ENCODE results near the gene TMEM238L. TPM values are rescaled to one million over a fixed set of nuclear protein-coding genes. Genes with fewer than 3 reads are reported as not detected.

The TMEM238L gene
- total and polyA plus RNA-seq, 2 of the 4 experiments (the other 2 are of a cell fraction): not detected

DNA sequence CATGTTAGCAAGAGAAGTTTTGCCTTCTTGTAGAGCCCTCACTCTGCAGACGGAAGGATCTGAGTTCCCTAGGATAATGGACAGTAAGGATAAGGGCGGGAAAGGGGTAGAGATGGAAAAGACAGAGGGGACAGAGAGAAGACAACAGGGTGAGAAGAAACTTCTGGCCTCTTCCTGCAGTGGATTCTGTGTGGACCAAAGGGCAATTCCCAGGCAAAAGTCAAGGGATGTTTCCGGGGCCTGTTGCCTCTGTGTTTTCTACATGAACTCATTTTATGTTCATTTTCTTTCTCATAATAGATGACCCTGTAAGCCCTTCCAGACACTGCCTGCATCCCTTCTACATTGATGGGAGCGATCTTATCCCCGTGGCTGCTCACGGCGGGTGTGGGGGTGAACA is 647 bp upstream of the TMEM238L start:
- BruUV-seq (replicated peaks): no TSS peak
- H2BK20ac ChIP-seq (ENCODE audit: low read depth, low read length): no peak overlapping the region
- H3K4me1 ChIP-seq (ENCODE audit: control insufficient read depth, insufficient read depth, low read length): no peaks in the 10 kb centered on the region
- no peak overlapping the region for H3K4ac ChIP-seq (ENCODE audit: low read depth, low read length)
- no peaks in the 10 kb centered on the region for H3K27me3 ChIP-seq (ENCODE audit: control insufficient read depth, insufficient read depth, low read length)
- H3K9me3 ChIP-seq (ENCODE audit: control insufficient read depth, insufficient read depth, low read length): no peaks in the 10 kb centered on the region
- no peak overlapping the region for H3K4me2 ChIP-seq (ENCODE audit: low read depth, low read length)
- H3K9me1 ChIP-seq (ENCODE audit: insufficient read depth, low read length): no peaks in the 10 kb centered on the region
- H3K36me3 ChIP-seq (ENCODE audit: control insufficient read depth, insufficient read depth, low read length): no peaks in the 10 kb centered on the region
- ChIA-PET CTCF (no interaction called here), POLR2A (ENCODE audit: unreplicated experiment) (no interaction called here)
- no peak overlapping the region for H2AK9ac ChIP-seq (replicated peaks; ENCODE audit: low read depth, low read length, poor library complexity)
- no peak overlapping the region for H3K4me3 ChIP-seq (ENCODE audit: insufficient read depth, low read depth, low read length)
- no peak overlapping the region for H2AK5ac ChIP-seq (ENCODE audit: low read depth, low read length)
- 80% methylated on average over 1 of the region's 7 CpGs; no CpG with 5 or more reads in 1 of the 2 experiments for WGBS, 2 experiments (ENCODE audit: extremely low coverage in 2 of 2, insufficient read length in 1 of 2)
- H3K79me1 ChIP-seq (ENCODE audit: low read depth in 1 of 2, low read length in 2 of 2): no peaks in the 10 kb centered on the region
- DNase-seq (no peak), ATAC-seq (ENCODE audit: low read depth) (no peak)
- H2BK120ac ChIP-seq (ENCODE audit: low read depth, low read length): no peak overlapping the region
- no peak overlapping the region for H3K14ac ChIP-seq (replicated peaks; ENCODE audit: low read depth, low read length)
- H2AFZ ChIP-seq (replicated peaks; ENCODE audit: low read length, poor library complexity): no peak overlapping the region
- in situ Hi-C loops (cut with MboI; ENCODE audit: low sequenced_read_pairs) (no loop called here), intact Hi-C loops (cut with micrococcal nuclease) (no loop called here), dilution Hi-C loops (cut with HindIII; ENCODE audit: low sequenced_read_pairs, unreplicated experiment) (no loop called here)
- no peak overlapping the region for H4K8ac ChIP-seq (ENCODE audit: low read depth in 2 of 2, low read length in 2 of 2)
- no peak overlapping the region for H2BK5ac ChIP-seq (ENCODE audit: low read depth, low read length, poor library complexity, severe bottlenecking)
- no peaks in the 10 kb centered on the region for H4K20me1 ChIP-seq (ENCODE audit: insufficient read depth, low read length)
- H3K23ac ChIP-seq (ENCODE audit: low read depth, low read length): no peak overlapping the region
- no peak overlapping the region for H3K9ac ChIP-seq (ENCODE audit: low read depth, low read length)
- no peak overlapping the region for H2BK15ac ChIP-seq (ENCODE audit: low read depth, low read length)
- H4K91ac ChIP-seq (ENCODE audit: insufficient read depth, low read depth, low read length): no peak overlapping the region
- H3K27ac ChIP-seq (ENCODE audit: insufficient read depth, low read length): no peak overlapping the region
- no peak overlapping the region for H3K18ac ChIP-seq (ENCODE audit: low read depth, low read length)
- H4K5ac ChIP-seq (ENCODE audit: low read depth, low read length): no peak overlapping the region
- H3K56ac ChIP-seq (ENCODE audit: extremely low read depth, insufficient read depth, low read length): no peak overlapping the region
- TF ChIP-seq RCOR1 (IDR thresholded peaks at IDR 0.05; ENCODE audit: insufficient replicate concordance, low read length): no peak
- no peak for TF ChIP-seq MAZ (IDR thresholded peaks at IDR 0.05; ENCODE audit: borderline replicate concordance, low read depth, low read length)

All from IMR-90 (cell line).